Endothelial cell of umbilical vein (primary cell): ENCODE measurements around the gene POU2AF1.

Source experiments
- EZH2 ChIP-seq: IDR thresholded peaks from 2 replicates; pipeline ENCODE4 v1.6.1; 2012; ENCODE audit warnings: borderline replicate concordance, low read depth, mild to moderate bottlenecking, moderate library complexity, low read length, inconsistent platforms; ENCODE audit not compliant: severe bottlenecking
- FOS ChIP-seq: IDR thresholded peaks from 2 replicates; pipeline ENCODE4 v1.6.1; 2011; ENCODE audit warnings: mild to moderate bottlenecking, low read length, moderate library complexity, borderline replicate concordance; ENCODE audit not compliant: insufficient read depth
- JUN ChIP-seq: IDR thresholded peaks from 2 replicates; pipeline ENCODE4 v1.6.1; 2011; ENCODE audit warnings: borderline replicate concordance, low read depth; ENCODE audit not compliant: insufficient read length, insufficient read depth
- POLR2A ChIP-seq: IDR thresholded peaks from 2 replicates; pipeline ENCODE4 v1.6.1; 2012; ENCODE audit warnings: low read depth, mild to moderate bottlenecking, control low read depth, low read length
- POLR2AphosphoS5 ChIP-seq: IDR thresholded peaks from 2 replicates; pipeline ENCODE4 v1.6.1; 2012; ENCODE audit warnings: low read depth, mild to moderate bottlenecking, control low read depth, low read length, moderate library complexity; ENCODE audit not compliant: insufficient read depth
- TF ChIP-seq, protein P1 (sequence below), 2 donors: IDR thresholded peaks; 1 replicate in 1 of 2; 2 replicates in 1 of 2; pipeline ENCODE4 v1.5.1; 2011; ENCODE audit warnings: low read length in 2 of 2, mild to moderate bottlenecking in 2 of 2, moderate library complexity in 2 of 2, control low read depth in 1 of 2, inconsistent platforms in 1 of 2, low read depth in 1 of 2; ENCODE audit not compliant: insufficient read depth in 1 of 2; ENCODE audit errors: extremely low read depth in 1 of 2
- TF ChIP-seq, protein P2 (sequence below): IDR thresholded peaks from 2 replicates; pipeline ENCODE4 v1.6.1; 2011; ENCODE audit not compliant: insufficient read depth, insufficient read length

DNA sequence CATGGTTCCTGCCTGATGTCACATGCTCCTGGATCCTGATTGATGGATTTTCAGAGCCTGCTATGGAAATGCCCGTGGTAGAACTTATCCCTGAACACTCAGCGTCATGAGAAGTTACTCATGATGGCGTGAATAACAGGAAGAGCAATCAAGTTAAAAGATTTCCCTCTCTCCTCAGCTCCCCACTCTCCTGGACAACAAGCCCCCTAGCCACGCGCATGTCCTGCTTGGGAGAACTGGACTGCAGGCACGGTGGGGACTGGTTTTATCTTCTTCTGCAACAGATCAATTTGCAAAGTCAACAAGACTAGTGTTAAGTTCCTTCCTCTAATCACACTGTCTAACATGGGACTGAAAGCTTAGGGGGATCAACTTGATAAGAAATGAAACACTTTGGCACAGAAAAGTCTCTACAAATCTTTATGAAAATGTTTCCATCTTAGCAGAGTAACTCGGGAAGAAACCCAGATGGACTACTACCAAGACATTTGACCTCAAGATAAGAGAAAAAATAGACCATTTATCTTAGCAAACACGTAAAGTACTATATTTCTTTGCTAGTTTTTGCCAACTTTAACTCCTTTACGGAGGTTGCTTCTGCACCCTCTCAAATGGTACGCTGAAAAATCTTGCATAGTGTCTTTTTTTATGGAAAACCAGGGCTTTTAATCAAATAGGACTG lies 27.6 kb downstream of the POU2AF1 start:
- TF ChIP-seq, protein P1, sequence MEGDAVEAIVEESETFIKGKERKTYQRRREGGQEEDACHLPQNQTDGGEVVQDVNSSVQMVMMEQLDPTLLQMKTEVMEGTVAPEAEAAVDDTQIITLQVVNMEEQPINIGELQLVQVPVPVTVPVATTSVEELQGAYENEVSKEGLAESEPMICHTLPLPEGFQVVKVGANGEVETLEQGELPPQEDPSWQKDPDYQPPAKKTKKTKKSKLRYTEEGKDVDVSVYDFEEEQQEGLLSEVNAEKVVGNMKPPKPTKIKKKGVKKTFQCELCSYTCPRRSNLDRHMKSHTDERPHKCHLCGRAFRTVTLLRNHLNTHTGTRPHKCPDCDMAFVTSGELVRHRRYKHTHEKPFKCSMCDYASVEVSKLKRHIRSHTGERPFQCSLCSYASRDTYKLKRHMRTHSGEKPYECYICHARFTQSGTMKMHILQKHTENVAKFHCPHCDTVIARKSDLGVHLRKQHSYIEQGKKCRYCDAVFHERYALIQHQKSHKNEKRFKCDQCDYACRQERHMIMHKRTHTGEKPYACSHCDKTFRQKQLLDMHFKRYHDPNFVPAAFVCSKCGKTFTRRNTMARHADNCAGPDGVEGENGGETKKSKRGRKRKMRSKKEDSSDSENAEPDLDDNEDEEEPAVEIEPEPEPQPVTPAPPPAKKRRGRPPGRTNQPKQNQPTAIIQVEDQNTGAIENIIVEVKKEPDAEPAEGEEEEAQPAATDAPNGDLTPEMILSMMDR (IDR thresholded peaks at IDR 0.05; ENCODE audit: extremely low read depth in 1 of 2, insufficient read depth in 1 of 2, low read depth in 1 of 2, low read length in 2 of 2), result no peak
- TF ChIP-seq POLR2A (no peak), POLR2AphosphoS5 (no peak), EZH2 (no peak), FOS (no peak), JUN (no peak)
- TF ChIP-seq, protein P2, sequence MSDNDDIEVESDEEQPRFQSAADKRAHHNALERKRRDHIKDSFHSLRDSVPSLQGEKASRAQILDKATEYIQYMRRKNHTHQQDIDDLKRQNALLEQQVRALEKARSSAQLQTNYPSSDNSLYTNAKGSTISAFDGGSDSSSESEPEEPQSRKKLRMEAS, result no peak
